GM12878 (cell line): ENCODE data around the gene RRAS. TPM values are rescaled to one million over a fixed set of nuclear protein-coding genes. Genes with fewer than 3 reads are reported as not detected.
A peak's percentile ranks its signal among the peaks of the same experiment; 100 is the strongest.

Experiments
- ATAC-seq: fragments of 200-7000 bp; cut with Tn5 transposase; 3 replicates; pipeline ENCODE4 v1.9.1; 2020; ENCODE audit warnings: mild to moderate bottlenecking, moderate library complexity
- BruUV-seq: library from RNA; stranded (reverse); fragments of 400-500 nt; replicated peaks from 2 replicates; lab custom pipeline; 2021; lab: Mats Ljungman, UMichigan
- CTCF ChIA-PET: fragments of 300-600 bp; sonication (Branson Sonifier 250); formaldehyde crosslinking; extraction: SDS; loops from one replicate; lab custom pipeline; 2021; ENCODE audit warnings: inconsistent platforms; lab: Yijun Ruan, JAX
- POLR2A ChIA-PET: fragments of 350-600 bp; formaldehyde crosslinking; extraction: SDS; loops from one replicate; lab custom pipeline; 2021; ENCODE audit warnings: inconsistent platforms; lab: Charles Lee
- RAD21 ChIA-PET: fragments of 300-600 bp; sonication (Branson Sonifier 250); formaldehyde crosslinking; loops from one replicate; lab custom pipeline; 2023; ENCODE audit warnings: antibody characterized with exemption; ENCODE audit not compliant: unreplicated experiment; lab: Charles Lee
- SMC1A ChIA-PET: fragments of 300-600 bp; sonication (Branson Sonifier 250); formaldehyde crosslinking; loops from one replicate; lab custom pipeline; 2023; ENCODE audit not compliant: unreplicated experiment, uncharacterized antibody; lab: Charles Lee
- DNase-seq: peaks from one replicate; pipeline ENCODE4 v3.0.0-alpha.2; 2011; ENCODE audit warnings: low read depth, low spot score
- FAIRE-seq: peaks from 3 replicates; lab custom pipeline; 2011; peaks lifted over from hg19 to GRCh38; lab: Jason Lieb, UNC
- H2AFZ ChIP-seq: 2 replicates; pipeline ENCODE4 v1.6.0; 2011; ENCODE audit warnings: low read depth, low read length, control low read depth; ENCODE audit not compliant: control insufficient read depth
- H3K27ac ChIP-seq: 2 replicates; pipeline ENCODE4 v1.5.1; 2011; ENCODE audit warnings: control low read depth; ENCODE audit not compliant: control insufficient read depth, insufficient read depth
- H3K27me3 ChIP-seq, 2 experiments: replicated peaks in 1 of 2; 2 replicates each; pipeline versions ENCODE4 v1.6.0 to v1.6.1; 2011; ENCODE audit warnings: low read length in 1 of 2; ENCODE audit not compliant: control insufficient read depth in 2 of 2, insufficient read depth in 2 of 2
- H3K36me3 ChIP-seq, 2 experiments: 2 replicates each; pipeline ENCODE4 v1.5.1; 2011; ENCODE audit warnings: low read length in 1 of 2; ENCODE audit not compliant: control insufficient read depth in 2 of 2, insufficient read depth in 2 of 2
- H3K4me1 ChIP-seq: 2 replicates; pipeline ENCODE4 v1.6.1; 2011; ENCODE audit warnings: mild to moderate bottlenecking, low read length, moderate library complexity, mixed read lengths; ENCODE audit not compliant: control insufficient read depth, insufficient read depth
- H3K4me2 ChIP-seq: 2 replicates; pipeline ENCODE4 v1.6.0; 2011; ENCODE audit warnings: control low read depth; ENCODE audit not compliant: control insufficient read depth, insufficient read depth
- H3K4me3 ChIP-seq: fragments of 200-600 bp; sonication (generic); 2 replicates; pipeline ENCODE4 v1.5.1; 2016
- H3K79me2 ChIP-seq: 2 replicates; pipeline ENCODE4 v1.6.0; 2011; ENCODE audit warnings: low read length; ENCODE audit not compliant: control insufficient read depth, insufficient read depth
- H3K9ac ChIP-seq: 2 replicates; pipeline ENCODE4 v1.8.0; 2011; ENCODE audit warnings: low read length, control low read depth, mixed read lengths; ENCODE audit not compliant: control insufficient read depth, insufficient read depth
- H3K9me3 ChIP-seq: replicated peaks from 3 replicates; pipeline ENCODE4 v1.5.1; 2011; ENCODE audit warnings: mild to moderate bottlenecking, low read length; ENCODE audit not compliant: control insufficient read depth, insufficient read depth
- H4K20me1 ChIP-seq: 2 replicates; pipeline ENCODE4 v1.6.0; 2011; ENCODE audit not compliant: control insufficient read depth, insufficient read depth
- BHLHE40 ChIP-seq, 2 experiments: fragments of 450-650 bp in 1 of 2; IDR thresholded peaks; 2 replicates each; pipeline ENCODE4 v1.6.1; 2011 to 2017; ENCODE audit warnings: low read depth in 2 of 2, borderline replicate concordance in 1 of 2, improper control_type of control experiment in 1 of 2, low read length in 1 of 2, mild to moderate bottlenecking in 1 of 2
- CBX3 ChIP-seq: fragments of 200-600 bp; sonication (generic); IDR thresholded peaks from 2 replicates; pipeline ENCODE4 v1.6.1; 2016; ENCODE audit warnings: low read depth, borderline replicate concordance
- CHD2 ChIP-seq: IDR thresholded peaks from 2 replicates; pipeline ENCODE4 v1.6.1; 2011; ENCODE audit warnings: low read depth, low read length, improper control_type of control experiment, borderline replicate concordance
- E4F1 ChIP-seq: fragments of 450-650 bp; IDR thresholded peaks from 2 replicates; pipeline ENCODE4 v1.6.1; 2018; ENCODE audit warnings: borderline replicate concordance, mild to moderate bottlenecking; ENCODE audit not compliant: partially characterized antibody
- IKZF2 ChIP-seq, 2 experiments: fragments of 450-650 bp; IDR thresholded peaks; 2 replicates each; pipeline ENCODE4 v1.6.1; 2017; ENCODE audit warnings: mild to moderate bottlenecking in 2 of 2, moderate library complexity in 2 of 2
- KLF5 ChIP-seq: fragments of 450-650 bp; IDR thresholded peaks from 2 replicates; pipeline ENCODE4 v1.6.1; 2014; ENCODE audit warnings: mild to moderate bottlenecking; ENCODE audit not compliant: partially characterized antibody
- MYB ChIP-seq: fragments of 150-350 bp; IDR thresholded peaks from 2 replicates; pipeline ENCODE4 v1.6.1; 2014; ENCODE audit warnings: mild to moderate bottlenecking, low read depth, low read length, borderline replicate concordance
- RAD21 ChIP-seq: IDR thresholded peaks from 2 replicates; pipeline ENCODE4 v1.6.1; 2011; ENCODE audit warnings: mild to moderate bottlenecking, low read depth, low read length, moderate library complexity; ENCODE audit not compliant: insufficient read depth
- RBBP5 ChIP-seq: fragments of 200-600 bp; sonication (generic); conservative IDR thresholded peaks from 2 replicates; pipeline ENCODE4 v1.6.1; 2016
- SKIL ChIP-seq: fragments of 450-650 bp; IDR thresholded peaks from 2 replicates; pipeline ENCODE4 v1.6.1; 2017; ENCODE audit warnings: mild to moderate bottlenecking, low read depth, inconsistent platforms; ENCODE audit not compliant: poor library complexity, severe bottlenecking
- ZNF207 ChIP-seq: fragments of 450-650 bp; IDR thresholded peaks from 2 replicates; pipeline ENCODE4 v1.6.1; 2014; ENCODE audit warnings: antibody characterized with exemption, mild to moderate bottlenecking, borderline replicate concordance
- ZNF217 ChIP-seq: fragments of 450-650 bp; IDR thresholded peaks from 2 replicates; pipeline ENCODE4 v1.6.1; 2017; ENCODE audit warnings: antibody characterized with exemption, mild to moderate bottlenecking
- ZSCAN29 ChIP-seq: fragments of 450-650 bp; IDR thresholded peaks from 2 replicates; pipeline ENCODE4 v1.6.1; 2017; ENCODE audit warnings: mild to moderate bottlenecking, moderate library complexity
- WGBS: methylation state at CpG from one replicate; pipeline ENCODE4 v1.1.6; 2016; ENCODE audit warnings: low lambda C conversion rate; ENCODE audit not compliant: insufficient replicate concordance, insufficient coverage; ENCODE audit errors: missing lambda C conversion rate; 5-methylcytosine and 5-hydroxymethylcytosine counted together
- in situ Hi-C: fragments of 300-500 bp; cut with MboI; formaldehyde crosslinking; loops from 9 replicates; pipeline ENCODE4 v1.14.3; 2018; ENCODE audit warnings: mixed read lengths
- intact Hi-C: fragments of 100-400 bp; cut with micrococcal nuclease; formaldehyde crosslinking; loops from one replicate; pipeline ENCODE4 v1.14.2; 2022; ENCODE audit not compliant: unreplicated experiment
- polyA plus RNA-seq, 11 experiments: library from polyadenylated mRNA; depleted of rRNA in 4 of 11; unstranded in 6 of 11; stranded (reverse) in 5 of 11; fragments of >200 nt; fragmentation: Nextera tagmentation in 4 of 11; fragmentation: Illumina TruSeq in 1 of 11; extraction: Ambion mirVana in 4 of 11; extraction: Trizol in 1 of 11; gene quantifications; 1 replicate in 1 of 11; 2 replicates in 10 of 11; pipeline versions ENCODE4 v1.2.1 to v1.2.3, GENCODE V29; 2011 to 2016; ENCODE audit warnings: inconsistent platforms in 2 of 11, missing spikeins in 2 of 11, low read depth in 1 of 11
- total RNA-seq, 4 experiments: library from RNA; depleted of rRNA in 3 of 4; stranded (reverse); fragments of >200 nt in 3 of 4; fragmentation: Illumina TruSeq in 1 of 4; extraction: Trizol in 1 of 4; gene quantifications; 2 replicates each; pipeline versions ENCODE4 v1.2.1 to v1.2.3, GENCODE V29; 2013 to 2021

RRAS gene
- total and polyA plus RNA-seq, 10 of the 15 experiments (the other 5 are each of a cell fraction or from before 2014, with no cell fraction given), result 0.24 to 5.8 (median 1.8) TPM

DNA sequence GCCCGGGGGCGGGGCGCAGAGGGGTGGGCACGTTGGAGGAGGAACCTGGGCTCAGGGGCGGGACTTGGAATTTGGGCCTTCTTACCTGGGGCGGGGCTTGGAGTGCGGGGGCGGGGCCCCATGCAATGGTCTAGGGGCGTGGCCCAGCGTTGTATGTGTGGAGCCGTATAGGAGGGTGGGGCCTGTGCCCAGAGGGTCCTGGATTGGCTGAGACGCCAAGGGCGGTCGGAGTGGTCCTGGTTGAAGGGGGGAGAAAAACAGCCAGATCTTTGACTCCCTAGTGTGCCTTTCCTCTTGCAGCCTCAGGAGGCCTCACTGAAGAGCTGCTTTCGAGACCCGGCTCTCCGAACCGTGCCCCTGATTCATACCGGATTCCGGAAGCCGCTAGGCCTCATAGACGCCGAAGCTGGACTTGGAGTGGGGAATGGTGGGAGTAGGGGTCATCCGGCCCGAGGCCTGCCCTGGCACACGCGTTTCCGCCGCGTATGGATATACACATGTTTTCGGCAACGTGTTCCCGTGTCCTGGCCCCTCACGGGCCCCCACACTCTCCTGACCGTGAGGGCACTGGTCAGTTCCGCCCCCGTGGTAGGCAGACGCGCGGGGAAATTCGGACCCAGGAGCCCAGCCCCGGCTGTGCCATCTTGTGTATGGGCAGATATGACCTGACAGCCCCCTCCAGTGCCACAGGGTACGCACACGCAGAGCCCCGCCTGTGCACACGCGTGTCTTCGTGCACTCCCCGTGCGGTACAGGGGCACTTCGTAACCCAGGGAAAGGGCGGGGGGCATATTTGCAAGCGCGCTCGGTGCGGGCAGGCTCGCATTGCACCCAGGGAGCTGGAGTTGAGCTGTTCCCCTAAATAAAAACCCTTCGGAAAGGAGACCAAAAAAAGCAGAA is 49.6 kb downstream of the RRAS start:
- ChIA-PET SMC1A (interaction anchor here (1.0 to 2.2 kb wide), 5 partner anchors 10 to 86 kb away, joined by 3 to 7 read pairs (median 4); partner anchors contain the start of genes NOSIP, PRRG2 and RRAS), POLR2A (interaction anchor here (0.7 to 4.8 kb wide), 9 partner anchors 10 to 321 kb away, joined by 3 to 49 read pairs (median 5); partner anchors contain the start of genes AP2A1, NOSIP, PRMT1 and PRRG2), RAD21 (interaction anchor here (0.8 to 1.2 kb wide), 3 partner anchors 50 to 79 kb away, joined by 3 to 9 read pairs (median 5); partner anchors contain the start of genes BCL2L12, IRF3 and RRAS), CTCF (interaction anchor here (0.7 to 1.4 kb wide), 4 partner anchors 20 to 85 kb away, joined by 3 to 5 read pairs (median 3); no protein-coding TSS in a partner anchor)
- Histone ChIP-seq H3K36me3 (peaks cover 0 to 6% of the 10 kb centered on the region in 2 experiments; a peak in 2 of 4 replicates), H3K27me3 (no peaks in the 10 kb centered on the region), H3K9ac (peak overlapping the region; percentile 95), H3K79me2 (peaks cover 28% of the 10 kb centered on the region), H3K4me2 (peak overlapping the region; percentile 100), H4K20me1 (peaks cover 3% of the 10 kb centered on the region; the same call in 1 of the 2 replicates), H3K4me3 (peak overlapping the region; percentile 85), H3K9me3 (no peaks in the 10 kb centered on the region), H2AFZ (peak overlapping the region; percentile 85), H3K27ac (peak overlapping the region; percentile 90), H3K4me1 (peaks cover 15% of the 10 kb centered on the region)
- BruUV-seq, result TSS peak; percentile 84
- under 1% methylated on average over 54 of the region's 58 CpGs for WGBS
- intact Hi-C loops, result loop anchor here (1.0 to 5.0 kb wide), 2 partner anchors 10 to 52 kb away; partner anchors contain the start of genes NOSIP, RRAS and SCAF1
- peak; percentile 91 for DNase-seq
- in situ Hi-C loops, result no loop called here
- FAIRE-seq, result peak; percentile 99
- ATAC-seq, result peak; percentile 88
- no peak for TF ChIP-seq CHD2
- no peak for TF ChIP-seq ZNF217
- no peak; a peak in 1 of 4 replicates for TF ChIP-seq BHLHE40 (IDR thresholded peaks at IDR 0.05; ENCODE audit: borderline replicate concordance in 1 of 2, low read depth in 2 of 2, low read length in 1 of 2)
- no peak for TF ChIP-seq CBX3
- peak; percentile 79 for TF ChIP-seq ZSCAN29
- no peak for TF ChIP-seq RAD21
- no peak for TF ChIP-seq E4F1
- peak in 1 of 2 experiments; percentile 36; a peak in 1 of 4 replicates for TF ChIP-seq IKZF2 (IDR thresholded peaks at IDR 0.05)
- no peak for TF ChIP-seq KLF5
- TF ChIP-seq RBBP5, result no peak
- no peak for TF ChIP-seq SKIL
- no peak for TF ChIP-seq MYB
- TF ChIP-seq ZNF207, result peak; percentile 63; the same call in 1 of the 2 replicates
